ENCODE measurements around the gene TBCD.
"Not testable (repeated sequence)": the region's sequence is repeated elsewhere in the genome, so short reads cannot be mapped to it uniquely, and the experiment has no call there.

The TBCD gene

DNA sequence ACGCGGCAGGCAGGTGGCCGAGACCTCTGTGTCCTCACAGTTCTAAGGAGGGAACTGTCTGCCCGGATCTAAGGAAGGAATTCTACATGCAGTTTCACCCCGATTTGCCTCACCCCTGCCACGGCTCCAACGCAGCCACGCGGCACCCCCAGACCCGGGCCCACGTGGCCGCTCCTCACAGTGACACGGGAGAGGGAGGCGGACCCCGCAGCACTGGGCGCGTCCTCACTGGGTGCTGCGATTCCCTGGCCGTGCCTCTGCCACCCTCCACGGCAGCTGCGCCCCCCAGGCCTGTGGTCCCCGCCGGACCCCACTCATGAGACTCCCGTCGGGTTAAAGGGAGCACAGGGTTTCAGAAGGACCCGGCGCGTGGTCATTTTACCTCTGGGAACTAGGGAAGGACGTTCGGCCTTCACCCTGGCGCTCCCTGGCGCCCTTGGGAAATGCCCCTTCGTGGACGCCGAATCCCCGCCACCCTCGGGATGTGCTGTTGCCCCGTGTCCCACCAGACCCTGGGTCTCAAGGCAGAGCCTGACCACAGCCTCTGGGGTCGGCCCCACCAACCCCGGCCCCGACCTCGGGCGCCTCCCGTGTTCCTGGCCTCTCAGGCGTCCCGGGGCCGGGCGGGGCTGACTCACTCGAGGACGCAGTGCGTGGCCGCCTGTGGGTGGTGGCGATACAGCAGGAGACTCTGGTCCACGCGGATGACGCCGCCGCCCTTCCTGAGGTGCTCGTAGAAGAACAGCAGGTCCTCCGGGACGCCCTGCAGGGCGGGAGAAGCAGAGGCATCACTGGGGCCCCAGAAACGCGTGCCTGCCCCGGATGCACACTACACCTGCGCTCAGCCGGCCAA, 208.8 kb downstream of the TBCD start:
- DNase-seq: no peak

GRCh38 chr17:82961366-82962162, 209.7 kb downstream of the TBCD start:
- DNase-seq: no peak

- DNase-seq: no peak
Observed at GRCh38 chr17:82962163-82962720, 210.4 kb downstream of the TBCD start.

DNA sequence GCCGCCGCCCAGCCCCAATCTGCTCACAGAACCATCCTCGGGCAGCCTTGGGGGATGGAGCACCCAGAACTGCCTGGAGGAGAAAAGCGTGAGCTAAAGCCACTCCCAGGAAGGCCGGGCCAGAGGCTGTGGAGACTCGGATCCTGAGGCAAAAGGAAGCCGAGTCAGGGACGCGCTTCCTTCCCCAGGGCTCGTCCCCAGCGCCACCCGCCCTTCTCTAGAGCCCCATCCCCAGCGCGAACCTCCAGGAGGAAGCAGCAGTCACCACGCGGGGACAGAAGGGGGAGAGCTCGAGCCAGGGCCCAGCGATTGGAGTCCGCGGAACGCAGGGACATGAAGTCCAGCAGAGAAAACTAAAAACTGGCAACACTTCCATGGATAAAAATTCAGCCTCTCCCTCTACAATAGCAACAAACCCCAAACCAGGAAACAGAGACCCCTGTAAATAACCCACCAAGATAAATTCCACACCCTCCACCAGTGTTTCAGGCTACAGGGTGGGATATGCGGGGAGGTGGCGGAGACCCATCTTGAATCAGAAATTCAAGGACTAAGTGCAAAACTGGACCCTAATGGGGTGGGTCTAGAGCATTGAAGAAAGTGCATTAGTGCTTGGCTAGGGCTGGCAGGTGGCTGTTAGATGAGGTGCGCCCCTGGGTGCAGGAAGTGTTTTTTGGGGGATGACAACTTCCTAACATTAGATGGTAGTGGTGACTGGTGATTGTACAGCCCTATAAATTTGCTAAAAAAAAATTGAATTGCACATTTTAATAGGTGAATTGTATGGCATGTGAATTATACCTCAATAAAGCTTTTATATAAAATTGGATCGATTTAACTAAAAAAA, 211.5 kb downstream of the TBCD start:
- no peak for DNase-seq

GRCh38 chr17:82964451-82964850, 212.6 kb downstream of the TBCD start:
- not testable (repeated sequence) for DNase-seq

DNA sequence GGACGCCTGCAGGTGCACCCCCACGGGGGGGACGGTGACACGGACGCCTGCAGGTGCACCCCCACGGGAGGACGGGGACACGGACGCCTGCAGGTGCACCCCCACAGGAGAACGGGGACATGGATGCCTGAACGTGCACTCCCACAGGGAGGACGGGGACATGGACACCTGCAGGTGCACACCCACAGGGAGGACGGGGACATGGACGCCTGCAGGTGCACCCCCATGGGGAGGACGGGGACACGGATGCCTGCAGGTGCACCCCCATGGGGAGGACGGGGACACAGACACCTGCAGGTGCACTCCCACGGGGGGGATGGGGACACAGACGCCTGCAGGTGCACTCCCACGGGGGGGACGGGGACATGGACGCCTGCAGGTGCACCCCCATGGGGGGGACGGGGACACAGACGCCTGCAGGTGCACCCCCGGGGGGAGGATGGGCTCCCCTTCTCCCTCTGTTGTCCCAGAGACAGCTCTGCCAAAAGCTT, 213.0 kb downstream of the TBCD start:
- DNase-seq: no peak

GRCh38 chr17:82965371-82965770, 213.5 kb downstream of the TBCD start:
- no peak for DNase-seq

DNA sequence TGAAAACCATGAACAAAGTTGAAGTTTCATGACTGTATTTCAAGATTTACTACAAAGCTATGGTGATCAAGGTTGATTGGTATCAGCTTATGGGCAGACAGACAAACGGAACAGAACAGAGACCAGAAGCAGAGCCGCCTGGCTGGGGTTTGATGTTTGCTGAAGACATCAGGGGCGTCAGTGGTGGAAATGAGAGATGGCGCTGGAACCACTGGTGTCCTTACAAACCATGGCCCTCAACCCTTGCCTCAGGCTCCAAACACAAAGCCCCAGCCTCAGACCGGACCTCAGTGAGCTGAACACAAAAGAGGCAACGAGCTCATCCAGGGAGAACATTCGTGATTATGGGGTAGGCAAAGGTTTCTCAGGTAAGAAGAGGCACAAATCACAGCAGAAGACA, 214.6 kb downstream of the TBCD start:
- DNase-seq: no peak

- no peak for DNase-seq
Observed at GRCh38 chr17:82967268-82968032, 215.6 kb downstream of the TBCD start.

DNA sequence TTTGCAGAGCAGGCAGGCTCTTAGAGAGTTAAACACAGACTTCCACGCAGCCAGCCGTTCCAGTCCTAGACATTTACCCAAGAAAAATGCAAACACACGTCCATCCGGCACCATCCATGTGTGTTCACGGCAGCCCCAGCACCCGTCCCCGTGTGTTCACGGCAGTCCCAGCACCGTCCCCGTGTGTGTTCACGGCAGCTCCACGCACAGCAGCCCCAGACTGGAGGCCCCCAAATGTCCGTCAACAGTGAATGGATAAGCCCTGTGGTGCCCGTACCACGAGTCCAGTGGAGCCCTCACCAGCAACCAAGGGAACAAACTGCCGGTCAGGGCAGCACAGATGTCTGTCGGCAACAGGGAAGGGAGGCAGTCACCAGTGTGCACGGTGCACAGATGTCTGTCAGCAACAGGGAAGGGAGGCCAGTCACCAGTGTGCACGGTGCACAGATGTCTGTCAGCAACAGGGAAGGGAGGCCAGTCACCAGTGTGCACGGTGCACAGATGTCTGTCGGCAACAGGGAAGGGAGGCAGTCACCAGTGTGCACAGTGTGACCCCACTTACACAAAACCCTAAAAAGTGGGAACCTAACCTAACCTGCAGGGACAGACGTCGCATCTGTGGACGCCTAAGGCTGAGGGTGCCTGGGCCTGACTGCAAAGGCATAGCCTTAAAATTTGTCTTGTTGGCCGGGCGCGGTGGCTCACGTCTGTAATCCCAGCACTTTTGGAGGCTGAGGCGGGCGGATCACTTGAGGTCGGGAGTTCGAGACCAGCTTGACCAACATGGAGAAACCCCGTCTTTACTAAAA, 216.4 kb downstream of the TBCD start:
- DNase-seq: not testable (repeated sequence)

- no peak for DNase-seq
Observed at GRCh38 chr17:82970067-82970466, 218.2 kb downstream of the TBCD start.

DNA sequence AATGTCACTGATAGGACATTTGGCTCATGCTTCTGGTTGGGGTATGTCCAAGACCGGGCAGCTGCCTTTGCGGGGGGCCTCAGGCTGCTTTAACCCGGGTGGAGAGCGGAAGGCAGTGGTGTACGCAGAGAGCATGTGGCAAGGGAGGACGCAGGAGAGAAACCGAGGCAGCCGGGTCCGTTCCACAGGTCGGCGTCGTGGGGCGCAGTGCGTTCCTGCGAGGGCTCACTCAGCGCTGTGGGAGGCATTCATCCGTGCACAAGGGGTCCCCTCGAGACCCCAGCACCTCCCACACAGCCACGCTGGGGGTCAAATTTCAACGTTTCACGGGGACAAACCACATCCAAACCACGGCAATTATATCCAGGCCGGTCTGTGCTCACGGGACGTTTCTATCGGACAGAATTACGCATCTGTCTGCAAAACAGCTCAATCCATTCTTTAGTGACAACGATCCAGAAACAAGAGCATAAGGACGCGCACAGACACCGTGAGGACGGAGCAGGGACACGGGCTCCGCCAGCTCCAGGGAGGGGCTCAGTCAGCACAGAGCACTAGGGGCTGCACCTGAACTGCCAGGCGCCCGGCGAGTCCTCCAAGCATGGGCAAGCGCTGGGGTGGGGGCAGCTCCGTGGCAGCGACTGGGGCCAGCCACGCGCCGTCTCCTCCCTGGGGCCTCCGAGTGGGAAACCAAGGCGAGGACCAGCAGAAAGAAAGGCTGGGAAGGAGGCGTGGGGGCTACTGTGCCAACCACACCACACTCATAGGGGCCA, 219.1 kb downstream of the TBCD start:
- no peak for DNase-seq

- no peak for DNase-seq
Observed at GRCh38 chr17:82972836-82973372, 221.0 kb downstream of the TBCD start.

DNA sequence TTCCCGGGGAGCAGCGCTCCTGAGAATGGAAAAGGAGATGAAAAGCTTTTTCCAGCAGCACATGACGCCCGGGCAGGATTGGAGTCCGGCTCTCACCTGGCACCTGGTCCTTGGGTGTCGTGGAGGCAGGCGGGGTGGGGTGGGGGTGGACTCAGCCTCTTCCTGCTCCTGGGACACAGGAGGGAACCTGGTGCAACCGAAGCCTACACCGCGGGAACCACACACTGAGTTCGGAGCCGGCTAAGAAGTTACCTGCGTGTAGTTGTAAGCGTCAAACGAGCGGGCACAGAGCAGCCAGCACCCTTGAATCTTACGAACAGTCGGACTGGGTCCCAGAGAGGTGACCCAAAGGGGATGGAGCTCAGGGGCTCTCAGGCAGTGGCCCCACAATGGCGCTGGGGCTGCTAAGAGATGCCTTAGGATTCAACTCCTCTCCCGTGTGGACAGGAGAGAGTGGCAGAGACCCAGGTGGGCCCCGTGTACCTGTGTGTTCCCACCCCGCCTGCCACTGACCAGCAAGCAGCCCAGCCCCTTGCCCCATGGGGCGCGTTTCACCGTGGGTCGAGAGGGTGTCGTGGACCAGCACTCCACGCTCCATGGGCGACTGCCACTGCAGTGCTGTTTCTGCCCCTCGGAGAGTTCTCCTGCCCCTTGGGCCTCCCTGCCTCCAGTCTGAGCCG, 221.7 kb downstream of the TBCD start:
- DNase-seq: no peak

DNA sequence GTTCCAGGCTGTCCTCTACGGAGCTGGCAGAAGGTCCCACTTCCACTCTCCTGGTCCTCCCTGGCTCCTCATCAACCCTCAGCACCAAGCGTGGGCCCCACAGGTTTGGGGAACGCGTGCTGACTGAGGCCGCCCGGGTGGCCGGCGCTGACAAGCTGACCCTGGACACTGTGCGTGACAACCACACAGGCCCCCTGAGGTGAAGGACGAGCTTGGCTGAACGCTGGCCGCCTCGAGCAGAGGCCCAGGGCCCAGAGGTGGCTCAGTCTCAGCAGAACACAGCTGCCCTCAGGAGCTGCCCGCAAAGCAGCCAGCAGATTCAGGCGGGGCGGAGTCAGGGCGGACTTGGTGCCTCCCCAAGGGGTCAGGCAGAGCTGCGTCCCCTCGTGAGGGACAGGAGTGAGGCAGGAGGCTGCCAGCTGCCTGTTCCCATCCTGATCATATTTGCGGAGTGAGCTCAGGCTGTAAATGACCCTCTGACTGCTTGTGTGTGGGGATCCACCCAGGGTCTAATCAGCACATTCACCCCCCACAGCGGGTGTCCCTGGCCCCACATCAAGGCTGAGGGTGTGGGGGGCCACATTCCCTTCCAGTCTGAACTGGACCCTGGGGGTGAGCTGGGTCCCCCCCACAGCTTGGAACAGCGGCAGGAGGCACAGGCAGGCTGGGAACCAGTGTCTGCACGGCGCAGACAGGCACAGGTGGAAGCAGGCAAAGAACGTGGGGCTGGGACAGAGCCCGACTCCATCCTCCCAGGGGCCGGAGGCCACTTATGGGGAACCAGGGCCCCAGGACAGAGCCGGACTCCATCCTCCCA, 222.5 kb downstream of the TBCD start:
- no peak for DNase-seq

DNA sequence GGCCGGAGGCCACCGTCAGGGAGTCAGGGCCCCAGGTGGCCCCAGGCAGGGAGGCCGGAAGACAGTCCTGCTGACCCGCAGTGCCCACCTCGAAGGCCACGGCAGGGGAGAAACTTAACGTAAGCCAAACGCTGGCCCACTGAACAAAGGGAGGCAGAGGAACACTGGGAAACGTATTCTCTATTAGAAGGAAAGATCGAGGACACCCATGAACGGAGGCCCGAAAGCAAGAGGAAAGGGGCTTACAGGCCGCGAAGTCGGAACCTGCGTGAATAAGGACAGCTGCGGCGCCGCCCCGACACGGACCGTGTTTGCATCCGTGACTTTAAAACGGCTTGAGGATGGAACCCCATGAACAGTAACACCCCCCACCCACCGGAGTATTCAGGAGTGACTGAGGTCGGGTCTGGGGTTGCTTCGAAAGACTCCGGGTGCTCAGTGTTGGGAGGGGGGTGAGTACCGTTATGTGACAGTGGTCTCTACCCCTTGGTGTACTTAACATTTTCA, 225.2 kb downstream of the TBCD start:
- no peak for DNase-seq

- DNase-seq: no peak
Observed at GRCh38 chr17:82977606-82978005, 225.7 kb downstream of the TBCD start.

GRCh38 chr17:82978765-82979349, 227.0 kb downstream of the TBCD start:
- DNase-seq: no peak

Data from effector CD4-positive, alpha-beta T cell (primary cell).